H9 (cell line): ENCODE measurements around the gene ADAM23. TPM values are rescaled to one million over a fixed set of nuclear protein-coding genes. Genes with fewer than 3 reads are reported as not detected.
A peak's percentile ranks its signal among the peaks of the same experiment; 100 is the strongest.

Source experiments
- DNase-seq: peaks from one replicate; pipeline ENCODE4 v3.0.0-alpha.2; 2017
- H2AFZ ChIP-seq: one replicate; pipeline ENCODE4 v1.6.1; 2013; ENCODE audit warnings: mild to moderate bottlenecking, low read length, control low read depth, moderate library complexity
- H2AK5ac ChIP-seq: 2 replicates; pipeline ENCODE4 v1.6.1; 2013; ENCODE audit warnings: low read length, control low read depth, mixed read lengths; ENCODE audit not compliant: insufficient read length
- H2BK120ac ChIP-seq: one replicate; pipeline ENCODE4 v1.6.1; 2013; ENCODE audit warnings: low read depth, mild to moderate bottlenecking, low read length, control low read depth, inconsistent platforms; ENCODE audit not compliant: poor library complexity, severe bottlenecking
- H2BK12ac ChIP-seq: 2 replicates; pipeline ENCODE4 v1.6.1; 2013; ENCODE audit warnings: low read length, control low read depth, mixed read lengths, low read depth; ENCODE audit not compliant: insufficient read length
- H2BK15ac ChIP-seq: 2 replicates; pipeline ENCODE4 v1.6.1; 2013; ENCODE audit warnings: low read depth, low read length, control low read depth
- H2BK20ac ChIP-seq: one replicate; pipeline ENCODE4 v1.6.1; 2013; ENCODE audit warnings: low read depth, mild to moderate bottlenecking, low read length, control low read depth, inconsistent platforms; ENCODE audit not compliant: poor library complexity, severe bottlenecking
- H2BK5ac ChIP-seq: 2 replicates; pipeline ENCODE4 v1.6.1; 2013; ENCODE audit warnings: low read length, control low read depth, mixed read lengths; ENCODE audit not compliant: insufficient read length
- H3K14ac ChIP-seq: 2 replicates; pipeline ENCODE4 v1.6.1; 2013; ENCODE audit warnings: low read length, control low read depth; ENCODE audit not compliant: insufficient read depth
- H3K18ac ChIP-seq: 2 replicates; pipeline ENCODE4 v1.6.1; 2013; ENCODE audit warnings: low read depth, mild to moderate bottlenecking, mixed read lengths, low read length, control low read depth; ENCODE audit not compliant: insufficient read length
- H3K23ac ChIP-seq: 2 replicates; pipeline ENCODE4 v1.6.1; 2013; ENCODE audit warnings: low read length, control low read depth, mixed read lengths, low read depth; ENCODE audit not compliant: insufficient read length
- H3K23me2 ChIP-seq: 2 replicates; pipeline ENCODE4 v1.6.1; 2013; ENCODE audit warnings: low read depth, mild to moderate bottlenecking, mixed read lengths, low read length, control low read depth; ENCODE audit not compliant: insufficient read length, poor library complexity, severe bottlenecking
- H3K27ac ChIP-seq: 2 replicates; pipeline ENCODE4 v1.5.1; 2013; ENCODE audit warnings: low read length, control low read depth, mixed read lengths, low read depth; ENCODE audit not compliant: insufficient read length
- H3K27me3 ChIP-seq: 2 replicates; pipeline ENCODE4 v1.6.1; 2013; ENCODE audit warnings: low read length, control low read depth, inconsistent platforms; ENCODE audit not compliant: insufficient read depth
- H3K4ac ChIP-seq: 2 replicates; pipeline ENCODE4 v1.6.1; 2013; ENCODE audit warnings: low read depth, mild to moderate bottlenecking, control low read depth, inconsistent platforms, low read length, moderate library complexity
- H3K4me1 ChIP-seq: 2 replicates; pipeline ENCODE4 v1.6.1; 2013; ENCODE audit warnings: low read length, control low read depth, inconsistent platforms; ENCODE audit not compliant: insufficient read depth
- H3K4me2 ChIP-seq: 2 replicates; pipeline ENCODE4 v1.6.1; 2013; ENCODE audit warnings: low read length, control low read depth, mixed read lengths; ENCODE audit not compliant: insufficient read length, insufficient read depth
- H3K56ac ChIP-seq: 2 replicates; pipeline ENCODE4 v1.6.1; 2013; ENCODE audit warnings: low read depth, mild to moderate bottlenecking, mixed read lengths, low read length, control low read depth; ENCODE audit not compliant: insufficient read length
- H3K79me1 ChIP-seq: 2 replicates; pipeline ENCODE4 v1.6.1; 2013; ENCODE audit warnings: low read depth, mild to moderate bottlenecking, moderate library complexity, low read length, control low read depth, inconsistent platforms; ENCODE audit not compliant: insufficient read depth, poor library complexity, severe bottlenecking
- H3K79me2 ChIP-seq: 2 replicates; pipeline ENCODE4 v1.6.1; 2013; ENCODE audit warnings: low read length, control low read depth, inconsistent platforms; ENCODE audit not compliant: insufficient read depth
- H3K9ac ChIP-seq: 2 replicates; pipeline ENCODE4 v1.6.1; 2013; ENCODE audit warnings: low read length, control low read depth, mixed read lengths; ENCODE audit not compliant: insufficient read length; ENCODE audit errors: extremely low read depth
- H3K9me3 ChIP-seq: one replicate; pipeline ENCODE4 v1.6.1; 2013; ENCODE audit warnings: low read depth, low read length, inconsistent platforms; ENCODE audit not compliant: control insufficient read depth
- H3T11ph ChIP-seq: one replicate; pipeline ENCODE4 v1.6.1; 2013; ENCODE audit warnings: mild to moderate bottlenecking, low read length, control low read depth, inconsistent platforms
- H4K20me1 ChIP-seq: one replicate; pipeline ENCODE4 v1.6.1; 2013; ENCODE audit not compliant: control insufficient read depth, insufficient read length, insufficient read depth
- H4K5ac ChIP-seq: 2 replicates; pipeline ENCODE4 v1.6.1; 2013; ENCODE audit warnings: low read depth, mild to moderate bottlenecking, mixed read lengths, low read length, control low read depth; ENCODE audit not compliant: insufficient read length
- H4K8ac ChIP-seq: replicated peaks from 2 replicates; pipeline ENCODE4 v1.6.1; 2013; ENCODE audit warnings: low read length, control low read depth, mixed read lengths, low read depth; ENCODE audit not compliant: insufficient read length
- H4K91ac ChIP-seq: 2 replicates; pipeline ENCODE4 v1.6.1; 2013; ENCODE audit warnings: low read depth, mild to moderate bottlenecking, moderate library complexity, mixed read lengths, low read length, control low read depth; ENCODE audit not compliant: insufficient read length
- H3K27ac Mint-ChIP-seq, 3 experiments: 2 replicates in 2 of 3; 3 replicates in 1 of 3; pipeline ENCODE4 v1.8.0; 2020 to 2021; ENCODE audit warnings: mixed read lengths in 3 of 3, mild to moderate bottlenecking in 1 of 3, moderate library complexity in 1 of 3
- H3K27me3 Mint-ChIP-seq: 2 replicates; pipeline ENCODE4 v1.8.0; 2021; ENCODE audit warnings: low read depth, mild to moderate bottlenecking, moderate library complexity, mixed read lengths
- H3K36me3 Mint-ChIP-seq, 3 experiments: 2 replicates in 2 of 3; 3 replicates in 1 of 3; pipeline ENCODE4 v1.8.0; 2020 to 2021; ENCODE audit warnings: low read depth in 3 of 3, mixed read lengths in 3 of 3; ENCODE audit not compliant: insufficient read depth in 1 of 3
- H3K4me1 Mint-ChIP-seq, 2 experiments: 2 replicates each; pipeline ENCODE4 v1.8.0; 2020; ENCODE audit warnings: mixed read lengths in 2 of 2
- H3K4me3 Mint-ChIP-seq, 2 experiments: 2 replicates in 1 of 2; 3 replicates in 1 of 2; pipeline ENCODE4 v1.8.0; 2020 to 2021; ENCODE audit warnings: mild to moderate bottlenecking in 2 of 2, mixed read lengths in 2 of 2, moderate library complexity in 1 of 2
- H3K9me3 Mint-ChIP-seq, 2 experiments: 2 replicates in 1 of 2; 3 replicates in 1 of 2; pipeline ENCODE4 v1.8.0; 2020; ENCODE audit warnings: mild to moderate bottlenecking in 2 of 2, mixed read lengths in 2 of 2, moderate library complexity in 1 of 2
- WGBS: extraction: QIAGEN DNeasy Blood & Tissue Kit; methylation state at CpG from one replicate; pipeline ENCODE4 v1.1.7; 2013; ENCODE audit warnings: missing lambda C conversion rate, low lambda C conversion rate, mixed read lengths; ENCODE audit not compliant: insufficient read length; ENCODE audit errors: extremely low coverage; 5-methylcytosine and 5-hydroxymethylcytosine counted together
- total RNA-seq: library from RNA; stranded (reverse); gene quantifications from 2 replicates; pipeline ENCODE4 v1.2.1, GENCODE V29; 2021
- TF ChIP-seq, protein P1 (sequence below): fragments of 200-600 bp; sonication (generic); conservative IDR thresholded peaks from 3 replicates; pipeline ENCODE4 v1.8.0; 2021; ENCODE audit warnings: antibody characterized with exemption, mild to moderate bottlenecking

Gene ADAM23
- total RNA-seq, 1 experiment from 2014 or later, result 21.4 TPM

GRCh38 chr2:206562375-206562774 is 119.0 kb downstream of the ADAM23 start:
- Mint-ChIP-seq H3K27ac (peak overlapping the region in 2 of 3 experiments; percentile 49 to 52; a peak in 3 of 7 replicates), H3K36me3 (peaks cover 0 to 1% (median 0%) of the 10 kb centered on the region in 3 experiments; a peak in 1 of 7 replicates), H3K4me3 (no peak overlapping the region), H3K27me3 (no peaks in the 10 kb centered on the region), H3K9me3 (no peaks in the 10 kb centered on the region), H3K4me1 (no peaks in the 10 kb centered on the region)
- no peak overlapping the region for H4K5ac ChIP-seq
- no peaks in the 10 kb centered on the region for H3K23me2 ChIP-seq
- H3K4ac ChIP-seq, result no peak overlapping the region
- no CpG with 5 or more reads among the region's 2 CpGs for WGBS
- no peaks in the 10 kb centered on the region for H3K79me2 ChIP-seq
- no peak overlapping the region for H2AFZ ChIP-seq
- H2BK20ac ChIP-seq, result no peak overlapping the region
- H2BK5ac ChIP-seq, result no peak overlapping the region
- H3K18ac ChIP-seq, result no peak overlapping the region
- no peak overlapping the region for H3K56ac ChIP-seq
- H4K91ac ChIP-seq, result no peak overlapping the region
- H3K9me3 ChIP-seq, result no peaks in the 10 kb centered on the region
- no peak overlapping the region for H4K8ac ChIP-seq
- H3K27ac ChIP-seq, result no peak overlapping the region
- H3K4me2 ChIP-seq, result no peak overlapping the region
- H3K9ac ChIP-seq, result no peak overlapping the region
- H3K4me1 ChIP-seq, result no peaks in the 10 kb centered on the region
- no peak overlapping the region for H2BK12ac ChIP-seq
- H2BK15ac ChIP-seq, result no peak overlapping the region
- no peak overlapping the region for H3K14ac ChIP-seq
- TF ChIP-seq, protein P1, sequence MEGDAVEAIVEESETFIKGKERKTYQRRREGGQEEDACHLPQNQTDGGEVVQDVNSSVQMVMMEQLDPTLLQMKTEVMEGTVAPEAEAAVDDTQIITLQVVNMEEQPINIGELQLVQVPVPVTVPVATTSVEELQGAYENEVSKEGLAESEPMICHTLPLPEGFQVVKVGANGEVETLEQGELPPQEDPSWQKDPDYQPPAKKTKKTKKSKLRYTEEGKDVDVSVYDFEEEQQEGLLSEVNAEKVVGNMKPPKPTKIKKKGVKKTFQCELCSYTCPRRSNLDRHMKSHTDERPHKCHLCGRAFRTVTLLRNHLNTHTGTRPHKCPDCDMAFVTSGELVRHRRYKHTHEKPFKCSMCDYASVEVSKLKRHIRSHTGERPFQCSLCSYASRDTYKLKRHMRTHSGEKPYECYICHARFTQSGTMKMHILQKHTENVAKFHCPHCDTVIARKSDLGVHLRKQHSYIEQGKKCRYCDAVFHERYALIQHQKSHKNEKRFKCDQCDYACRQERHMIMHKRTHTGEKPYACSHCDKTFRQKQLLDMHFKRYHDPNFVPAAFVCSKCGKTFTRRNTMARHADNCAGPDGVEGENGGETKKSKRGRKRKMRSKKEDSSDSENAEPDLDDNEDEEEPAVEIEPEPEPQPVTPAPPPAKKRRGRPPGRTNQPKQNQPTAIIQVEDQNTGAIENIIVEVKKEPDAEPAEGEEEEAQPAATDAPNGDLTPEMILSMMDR, result no peak
- no peaks in the 10 kb centered on the region for H3K79me1 ChIP-seq
- no peak for DNase-seq
- no peaks in the 10 kb centered on the region for H4K20me1 ChIP-seq
- H3T11ph ChIP-seq, result no peak overlapping the region
- peaks cover 2% of the 10 kb centered on the region; the same call in 1 of the 2 replicates for H3K27me3 ChIP-seq
- no peak overlapping the region for H2AK5ac ChIP-seq
- H2BK120ac ChIP-seq, result no peak overlapping the region
- H3K23ac ChIP-seq, result no peak overlapping the region
